VCaP (cell line): ENCODE measurements around the gene GTF2A2.

ENCODE experiments used
- H3K27ac ChIP-seq: fragments of 450-650 bp; 2 replicates; pipeline ENCODE4 v1.5.1; 2017
- CTCF ChIP-seq: fragments of 450-650 bp; conservative IDR thresholded peaks from 2 replicates; pipeline ENCODE4 v1.5.1; 2017; ENCODE audit warnings: mild to moderate bottlenecking, moderate library complexity

The GTF2A2 gene

GRCh38 chr15:59616379-59616778, 40.9 kb downstream of the GTF2A2 start:
- peak; percentile 39 for TF ChIP-seq CTCF
- H3K27ac ChIP-seq = no peak overlapping the region; the same call in 1 of the 2 replicates

DNA sequence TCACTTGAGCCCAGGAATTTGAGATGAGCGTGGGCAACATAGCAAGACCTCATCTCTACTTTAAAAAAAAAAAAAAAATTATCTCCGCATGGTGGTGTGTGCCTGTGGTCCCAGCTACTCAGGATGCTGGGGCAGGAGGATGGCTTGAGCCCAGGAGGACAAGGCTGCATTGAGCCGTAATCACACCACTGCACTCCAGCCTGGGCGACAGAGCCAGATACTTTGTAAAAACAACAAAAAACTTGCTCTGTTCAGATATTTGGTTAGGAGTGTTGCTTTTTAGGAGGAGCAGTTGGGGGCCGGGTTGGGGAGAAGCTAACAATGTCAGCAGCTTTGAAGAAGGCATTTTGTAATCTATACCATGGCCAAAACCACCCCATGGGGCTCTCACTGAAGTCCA, 41.7 kb downstream of the GTF2A2 start:
- H3K27ac ChIP-seq = no peak overlapping the region
- no peak for TF ChIP-seq CTCF

DNA sequence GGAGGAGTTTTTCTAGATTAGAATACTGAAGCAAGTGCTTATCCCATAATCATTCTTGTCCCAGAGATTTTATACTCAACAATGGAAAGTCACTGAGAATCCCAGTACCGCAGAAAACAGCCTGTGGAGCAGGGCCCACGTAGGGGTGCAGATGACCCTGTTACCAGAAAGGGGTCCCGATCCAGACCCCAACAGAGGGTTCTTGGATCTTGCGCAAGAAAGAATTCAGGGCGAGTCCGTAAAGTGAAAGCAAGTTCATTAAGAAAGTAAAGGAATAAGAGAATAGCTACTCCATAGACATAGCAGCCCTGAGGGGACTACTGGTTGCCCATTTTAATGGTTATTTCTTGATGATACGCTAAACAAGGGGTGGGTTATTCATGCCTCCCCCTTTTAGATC, 43.2 kb downstream of the GTF2A2 start:
- no peak for TF ChIP-seq CTCF
- H3K27ac ChIP-seq = no peak overlapping the region

GRCh38 chr15:59611276-59612260, 45.7 kb downstream of the GTF2A2 start, which contains the start of gene GCNT3:
TSS of gene GCNT3 (plus strand) at chr15:59611783. CDS start at chr15:59618239, 6,456 bp downstream.
- no peak for TF ChIP-seq CTCF
- H3K27ac ChIP-seq = no peak within 1 kb of the TSS

DNA sequence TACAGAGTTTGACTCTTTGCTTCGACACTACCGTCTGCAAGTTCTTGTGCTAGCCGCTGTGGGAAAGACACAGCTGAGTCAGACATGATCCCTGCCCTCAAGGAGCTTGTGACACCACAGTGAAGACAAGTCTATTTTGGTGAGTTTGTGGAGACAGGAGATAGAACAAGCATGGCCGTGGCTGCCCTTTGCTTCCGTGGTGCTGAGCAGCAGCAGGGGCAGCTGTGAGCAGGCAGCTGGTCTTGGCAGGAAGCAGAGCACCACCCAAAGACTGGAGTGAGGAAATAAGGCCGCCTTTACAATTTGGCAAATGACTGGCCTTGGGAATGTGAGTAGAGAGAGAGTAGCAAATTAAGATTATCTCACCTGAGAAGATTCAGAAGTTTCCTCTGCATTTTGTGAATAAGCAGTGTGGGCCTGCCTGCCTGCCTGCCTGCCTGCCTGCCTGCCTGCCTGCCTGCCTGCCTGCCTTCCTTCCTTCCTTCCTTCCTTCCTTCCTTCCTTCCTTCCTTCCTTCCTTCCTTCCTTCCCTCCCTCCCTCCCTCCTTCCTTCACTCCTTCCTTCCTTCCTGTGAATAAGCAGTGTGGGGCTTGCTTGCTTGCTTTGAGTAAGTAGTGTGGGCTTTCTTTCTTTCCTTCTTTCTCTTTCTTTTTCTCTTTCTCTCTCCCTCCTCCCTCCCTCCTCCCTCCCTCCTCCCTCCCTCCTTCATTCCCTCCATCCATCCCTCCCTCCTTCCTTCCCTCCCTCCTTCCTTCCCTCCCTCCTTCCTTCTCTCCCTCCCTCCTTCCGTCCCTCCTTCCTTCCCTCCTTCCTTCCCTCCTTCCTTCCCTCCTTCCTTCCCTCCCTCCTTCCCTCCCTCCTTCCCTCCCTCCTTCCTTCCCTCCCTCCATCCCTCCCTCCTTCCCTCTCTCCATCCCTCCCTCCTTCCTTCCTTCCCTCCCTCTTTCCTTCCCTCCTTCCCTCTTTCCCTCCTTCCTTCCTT, 47.3 kb downstream of the GTF2A2 start:
- no peak for TF ChIP-seq CTCF
- no peak overlapping the region for H3K27ac ChIP-seq

GRCh38 chr15:59605994-59606393, 51.3 kb downstream of the GTF2A2 start:
- TF ChIP-seq CTCF = no peak
- H3K27ac ChIP-seq = no peak overlapping the region

DNA sequence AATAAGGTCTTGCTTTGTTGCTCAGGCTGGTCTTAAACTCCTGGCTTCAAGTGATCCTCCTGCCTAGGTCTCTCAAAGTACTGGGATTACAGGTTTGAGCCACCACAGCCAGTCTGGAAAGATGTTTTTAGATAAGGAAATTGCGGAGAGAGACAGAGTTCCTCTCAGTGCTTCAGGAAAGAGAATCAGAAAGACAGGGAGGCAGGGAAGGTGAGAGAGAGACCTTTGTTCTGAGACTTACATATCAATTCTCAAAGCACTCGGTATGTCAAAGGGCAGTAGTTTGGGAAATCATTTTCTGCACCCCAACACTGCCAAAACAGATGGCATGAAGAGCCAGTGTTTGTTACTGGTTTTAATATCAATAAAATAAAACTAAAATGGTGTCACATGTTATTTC, 58.9 kb downstream of the GTF2A2 start:
- no peak overlapping the region for H3K27ac ChIP-seq
- no peak for TF ChIP-seq CTCF
